MCF 10A (cell line): ENCODE data around the gene TUBA4A. TPM values are rescaled to one million over a fixed set of nuclear protein-coding genes. Genes with fewer than 3 reads are reported as not detected.

Experiments used
- BruUV-seq: library from RNA; stranded (reverse); fragments of 400-500 nt; replicated peaks from 2 replicates; lab custom pipeline; 2021; lab: Mats Ljungman, UMichigan
- CTCF ChIA-PET: fragments of 300-600 bp; sonication (Branson Sonifier 250); formaldehyde crosslinking; extraction: SDS; loops from one replicate; lab custom pipeline; 2021; ENCODE audit warnings: antibody characterized with exemption, inconsistent platforms; lab: Yijun Ruan, JAX
- POLR2A ChIA-PET: fragments of 300-600, 350-650 bp; sonication (Branson Sonifier 250); formaldehyde crosslinking; extraction: SDS; loops from one replicate; lab custom pipeline; 2020; ENCODE audit warnings: antibody characterized with exemption, inconsistent platforms; lab: Yijun Ruan, JAX
- DNase-seq: peaks from one replicate; pipeline ENCODE4 v3.0.0-alpha.2; 2018; ENCODE audit not compliant: unreplicated experiment
- H3K27ac Mint-ChIP-seq: one replicate; pipeline ENCODE4 v1.8.0; 2022; ENCODE audit warnings: mild to moderate bottlenecking, low read depth, mixed read lengths; ENCODE audit not compliant: unreplicated experiment
- H3K27me3 Mint-ChIP-seq: one replicate; pipeline ENCODE4 v1.8.0; 2022; ENCODE audit warnings: mixed read lengths; ENCODE audit not compliant: insufficient read depth, unreplicated experiment
- H3K36me3 Mint-ChIP-seq: one replicate; pipeline ENCODE4 v1.8.0; 2022; ENCODE audit warnings: mild to moderate bottlenecking, moderate library complexity, mixed read lengths; ENCODE audit not compliant: insufficient read depth, unreplicated experiment
- H3K4me1 Mint-ChIP-seq: one replicate; pipeline ENCODE4 v1.8.0; 2022; ENCODE audit warnings: mixed read lengths; ENCODE audit not compliant: insufficient read depth, unreplicated experiment
- H3K4me3 Mint-ChIP-seq: one replicate; pipeline ENCODE4 v1.8.0; 2022; ENCODE audit warnings: mild to moderate bottlenecking, moderate library complexity, mixed read lengths; ENCODE audit not compliant: unreplicated experiment
- H3K9me3 Mint-ChIP-seq: one replicate; pipeline ENCODE4 v1.8.0; 2022; ENCODE audit warnings: mixed read lengths; ENCODE audit not compliant: unreplicated experiment
- intact Hi-C: fragments of 100-400 bp; cut with micrococcal nuclease; formaldehyde crosslinking; loops from 2 replicates; pipeline ENCODE4 v1.14.1; 2022
- total RNA-seq: library from RNA; stranded (reverse); gene quantifications from 2 replicates; pipeline ENCODE4 v1.2.3, GENCODE V29; 2022
- TF ChIP-seq, protein P1 (sequence below): fragments of 200-600 bp; IDR thresholded peaks from one replicate; pipeline ENCODE4 v1.8.0; 2022; ENCODE audit warnings: antibody characterized with exemption, mild to moderate bottlenecking; ENCODE audit not compliant: unreplicated experiment

The TUBA4A gene
- total RNA-seq, 1 experiment from 2014 or later, result 80.5 TPM

DNA sequence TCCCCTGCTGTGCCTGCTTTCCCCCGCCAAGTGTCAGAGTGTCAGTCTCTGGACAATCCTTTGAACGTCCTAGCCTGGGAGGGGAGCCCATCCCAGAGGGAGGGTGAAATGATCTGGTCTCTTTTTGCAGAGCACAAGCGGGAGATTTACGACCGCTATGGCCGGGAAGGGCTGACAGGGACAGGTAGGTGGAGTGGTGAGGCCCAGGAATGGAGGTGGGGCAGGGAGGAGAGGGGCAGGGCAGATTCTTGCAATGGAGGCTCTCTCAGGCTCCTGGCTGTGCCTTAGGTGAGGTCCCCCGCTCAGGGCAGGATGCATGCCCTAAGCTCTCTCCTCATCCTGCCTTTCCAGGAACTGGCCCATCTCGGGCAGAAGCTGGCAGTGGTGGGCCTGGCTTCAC lies 27.9 kb upstream of the TUBA4A start:
- Mint-ChIP-seq H3K9me3 (no peaks in the 10 kb centered on the region), H3K36me3 (peaks cover 42% of the 10 kb centered on the region), H3K27me3 (no peaks in the 10 kb centered on the region), H3K27ac (no peak overlapping the region), H3K4me1 (peaks cover 46% of the 10 kb centered on the region), H3K4me3 (no peak overlapping the region)
- no peak for DNase-seq
- intact Hi-C loops, result no loop called here
- CTCF ChIA-PET, result interaction anchor here (0.8 to 18.2 kb wide), 2 partner anchors 15 to 30 kb away, joined by 3 to 445 read pairs; no protein-coding TSS in a partner anchor
- TF ChIP-seq, protein P1, sequence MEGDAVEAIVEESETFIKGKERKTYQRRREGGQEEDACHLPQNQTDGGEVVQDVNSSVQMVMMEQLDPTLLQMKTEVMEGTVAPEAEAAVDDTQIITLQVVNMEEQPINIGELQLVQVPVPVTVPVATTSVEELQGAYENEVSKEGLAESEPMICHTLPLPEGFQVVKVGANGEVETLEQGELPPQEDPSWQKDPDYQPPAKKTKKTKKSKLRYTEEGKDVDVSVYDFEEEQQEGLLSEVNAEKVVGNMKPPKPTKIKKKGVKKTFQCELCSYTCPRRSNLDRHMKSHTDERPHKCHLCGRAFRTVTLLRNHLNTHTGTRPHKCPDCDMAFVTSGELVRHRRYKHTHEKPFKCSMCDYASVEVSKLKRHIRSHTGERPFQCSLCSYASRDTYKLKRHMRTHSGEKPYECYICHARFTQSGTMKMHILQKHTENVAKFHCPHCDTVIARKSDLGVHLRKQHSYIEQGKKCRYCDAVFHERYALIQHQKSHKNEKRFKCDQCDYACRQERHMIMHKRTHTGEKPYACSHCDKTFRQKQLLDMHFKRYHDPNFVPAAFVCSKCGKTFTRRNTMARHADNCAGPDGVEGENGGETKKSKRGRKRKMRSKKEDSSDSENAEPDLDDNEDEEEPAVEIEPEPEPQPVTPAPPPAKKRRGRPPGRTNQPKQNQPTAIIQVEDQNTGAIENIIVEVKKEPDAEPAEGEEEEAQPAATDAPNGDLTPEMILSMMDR, result no peak
- BruUV-seq, result no TSS peak
- POLR2A ChIA-PET, result interaction anchor here (0.7 to 10.0 kb wide), 4 partner anchors 10 to 261 kb away, joined by 4 to 263 read pairs (median 87); partner anchors contain the start of genes CNPPD1, TUBA4A and TUBA4B

DNA sequence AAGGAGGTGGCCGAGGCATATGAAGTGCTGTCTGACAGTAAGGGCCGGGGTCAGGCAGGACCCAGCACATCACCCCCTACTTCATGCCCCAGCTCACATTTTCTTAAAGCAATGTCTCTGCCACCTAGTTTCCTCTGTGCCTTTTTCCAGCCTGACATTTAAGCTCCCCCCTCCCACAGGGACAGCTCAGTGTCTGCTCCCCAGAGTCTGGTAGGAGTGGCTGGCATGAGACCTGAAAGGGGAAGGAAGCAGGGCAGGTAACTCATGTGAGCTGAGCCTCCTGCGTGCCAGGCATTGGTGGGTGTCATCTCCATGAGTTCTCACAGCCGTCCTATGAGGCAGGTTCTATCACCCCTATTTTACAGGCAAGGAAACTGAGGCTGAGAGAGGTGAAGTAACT lies 26.9 kb upstream of the TUBA4A start:
- intact Hi-C loops, result no loop called here
- Mint-ChIP-seq H3K9me3 (no peaks in the 10 kb centered on the region), H3K4me1 (peaks cover 37% of the 10 kb centered on the region), H3K4me3 (peak overlapping the region; percentile 86), H3K27me3 (no peaks in the 10 kb centered on the region), H3K27ac (no peak overlapping the region), H3K36me3 (peaks cover 33% of the 10 kb centered on the region)
- DNase-seq, result no peak
- TF ChIP-seq, protein P1, result no peak
- CTCF ChIA-PET, result interaction anchor here (0.6 to 18.2 kb wide), 2 partner anchors 16 to 62 kb away, joined by 3 to 445 read pairs; partner anchors contain the start of gene ABCB6
- POLR2A ChIA-PET, result interaction anchor here (1.2 to 10.0 kb wide), 5 partner anchors 10 to 62 kb away, joined by 4 to 263 read pairs (median 34); partner anchors contain the start of genes ABCB6, ANKZF1, ATG9A and GLB1L
- BruUV-seq, result TSS peak; percentile 40

- H3K27ac Mint-ChIP-seq, result peak overlapping the region; percentile 86
- POLR2A ChIA-PET, result interaction anchor here (0.6 to 10.0 kb wide), 10 partner anchors 11 to 108 kb away, joined by 3 to 263 read pairs (median 8); partner anchors contain the start of genes ABCB6, ANKZF1, ATG9A and DNPEP
- BruUV-seq, result no TSS peak
- no peaks in the 10 kb centered on the region for H3K9me3 Mint-ChIP-seq
- H3K4me3 Mint-ChIP-seq, result peak overlapping the region; percentile 86
- peaks cover 31% of the 10 kb centered on the region for H3K36me3 Mint-ChIP-seq
- TF ChIP-seq, protein P1, result no peak
- no peaks in the 10 kb centered on the region for H3K27me3 Mint-ChIP-seq
- H3K4me1 Mint-ChIP-seq, result peaks cover 31% of the 10 kb centered on the region
- CTCF ChIA-PET, result interaction anchor here (0.6 to 18.2 kb wide), 3 partner anchors 17 to 282 kb away, joined by 3 to 445 read pairs (median 3); partner anchors contain the start of gene ABCB6
- intact Hi-C loops, result loop anchor here (1.0 to 5.0 kb wide), 6 partner anchors 9 to 103 kb away; partner anchors contain the start of genes ANKZF1, ATG9A, CNPPD1 and RETREG2
- no peak for DNase-seq
These were observed 26.3 kb upstream of the TUBA4A start for GRCh38 chr2:219279916-219280516.
